Panc1 (cell line): ENCODE results near the gene NARF. TPM values are rescaled to one million over a fixed set of nuclear protein-coding genes. Genes with fewer than 3 reads are reported as not detected.

Source experiments
- ATAC-seq: fragments of 200-7000 bp; cut with Tn5 transposase; 2 replicates; pipeline ENCODE4 v1.9.1; 2020; ENCODE audit warnings: mild to moderate bottlenecking, moderate library complexity
- BruUV-seq: library from RNA; stranded (reverse); fragments of 400-500 nt; replicated peaks from 2 replicates; lab custom pipeline; 2021; lab: Mats Ljungman, UMichigan
- CTCF ChIA-PET: fragments of 300-600 bp; sonication (Branson Sonifier 250); formaldehyde crosslinking; loops from one replicate; lab custom pipeline; 2022; ENCODE audit warnings: antibody characterized with exemption; lab: Charles Lee
- POLR2A ChIA-PET: fragments of 300-600 bp; sonication (Branson Sonifier 250); formaldehyde crosslinking; loops from one replicate; lab custom pipeline; 2022; ENCODE audit warnings: antibody characterized with exemption; lab: Charles Lee
- DNase-seq: peaks from one replicate; pipeline ENCODE4 v3.0.0-alpha.2; 2010; ENCODE audit warnings: low read depth, low spot score
- H3K27ac ChIP-seq: 2 replicates; pipeline ENCODE4 v1.5.1; 2011; ENCODE audit warnings: mild to moderate bottlenecking, low read length, inconsistent platforms
- H3K27me3 ChIP-seq: fragments of 200-500 bp; sonication (Bioruptor generic); 2 replicates; pipeline ENCODE4 v1.6.0; 2014; ENCODE audit warnings: low read length, inconsistent platforms; ENCODE audit not compliant: control insufficient read depth, insufficient read depth
- H3K36me3 ChIP-seq: fragments of 200-500 bp; sonication (Bioruptor generic); 2 replicates; pipeline ENCODE4 v1.5.1; 2014; ENCODE audit warnings: inconsistent platforms, mild to moderate bottlenecking, low read length, moderate library complexity; ENCODE audit not compliant: control insufficient read depth, insufficient read depth
- H3K4me1 ChIP-seq: 2 replicates; pipeline ENCODE4 v1.5.1; 2011; ENCODE audit warnings: inconsistent platforms, mild to moderate bottlenecking, low read length, moderate library complexity; ENCODE audit not compliant: control insufficient read depth, insufficient read depth
- H3K4me3 ChIP-seq, 2 experiments: 2 replicates each; pipeline ENCODE4 v1.5.1; 2011 to 2012; ENCODE audit warnings: low read depth in 2 of 2, low read length in 2 of 2, mild to moderate bottlenecking in 2 of 2, inconsistent platforms in 1 of 2, moderate library complexity in 1 of 2
- H3K9me3 ChIP-seq: fragments of 200-500 bp; sonication (Bioruptor generic); 2 replicates; pipeline ENCODE4 v1.5.1; 2014; ENCODE audit warnings: low read depth, mild to moderate bottlenecking, inconsistent platforms, low read length, moderate library complexity; ENCODE audit not compliant: control insufficient read depth, insufficient read depth
- POLR2AphosphoS5 ChIP-seq: IDR thresholded peaks from 2 replicates; pipeline ENCODE4 v1.6.1; 2012; ENCODE audit warnings: mild to moderate bottlenecking, low read depth, low read length, moderate library complexity
- SIN3A ChIP-seq: IDR thresholded peaks from 2 replicates; pipeline ENCODE4 v1.6.1; 2012; ENCODE audit warnings: low read depth, mild to moderate bottlenecking, low read length, moderate library complexity, borderline replicate concordance; ENCODE audit not compliant: insufficient read depth
- TCF7L2 ChIP-seq: IDR thresholded peaks from 2 replicates; pipeline ENCODE4 v1.6.1; 2011; ENCODE audit warnings: mild to moderate bottlenecking, low read depth, low read length, inconsistent platforms
- in situ Hi-C: cut with HindIII; loops from 2 replicates; pipeline ENCODE4 v1.10.0; 2016; ENCODE audit warnings: low sequenced_read_pairs, low pct_unique_long_range_greater_than_20kb
- intact Hi-C: fragments of 100-400 bp; cut with micrococcal nuclease; formaldehyde crosslinking; loops from one replicate; pipeline ENCODE4 v1.10.0; 2022; ENCODE audit not compliant: unreplicated experiment
- total RNA-seq: library from RNA; stranded (reverse); gene quantifications from one replicate; pipeline ENCODE4 v1.2.1, GENCODE V29; 2021; ENCODE audit not compliant: unreplicated experiment
- TF ChIP-seq, protein P1 (sequence below), 2 experiments: IDR thresholded peaks; 2 replicates each; pipeline ENCODE4 v1.6.1; 2011 to 2012; ENCODE audit warnings: low read depth in 2 of 2, control low read depth in 1 of 2, low read length in 1 of 2, mild to moderate bottlenecking in 1 of 2, moderate library complexity in 1 of 2; ENCODE audit not compliant: insufficient read depth in 1 of 2
- TF ChIP-seq, protein P2 (sequence below): fragments of 450-650 bp; IDR thresholded peaks from 2 replicates; pipeline ENCODE4 v1.5.1; 2017; ENCODE audit warnings: mild to moderate bottlenecking

NARF gene
- total RNA-seq, 1 experiment from 2014 or later, result 60.9 TPM

DNA sequence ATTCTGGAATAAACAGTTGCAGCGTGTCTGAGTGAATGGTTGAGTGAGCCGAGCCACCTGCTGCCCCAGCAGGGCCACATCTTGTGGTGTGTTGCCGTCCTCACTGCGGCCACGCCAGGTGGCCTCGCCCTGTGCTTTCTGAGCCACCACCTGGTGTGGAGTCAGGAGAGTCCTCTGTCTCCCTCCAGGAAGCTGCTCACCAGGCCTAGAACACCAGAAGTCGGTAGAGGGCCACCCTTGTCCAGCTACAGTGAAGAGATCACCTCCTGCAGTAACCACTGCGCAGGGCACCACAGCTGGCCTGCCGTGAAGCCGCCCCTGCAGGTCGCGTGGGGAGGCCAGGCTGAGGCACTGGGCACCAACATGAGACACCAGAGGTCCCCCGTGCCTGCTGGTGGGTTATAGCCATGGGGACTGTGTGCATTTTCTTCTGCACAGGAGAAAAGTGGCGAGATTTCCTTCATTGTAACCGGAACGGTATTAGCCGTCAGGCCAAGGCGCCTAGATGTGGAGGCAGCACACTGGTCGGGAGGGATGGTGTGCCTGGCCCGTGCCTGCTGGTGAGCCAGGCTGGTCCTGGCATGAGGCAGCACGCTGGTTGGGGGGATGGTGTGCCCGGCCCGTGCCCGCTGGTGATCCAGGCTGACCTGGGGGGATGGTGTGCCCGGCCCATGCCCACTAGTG is 32.1 kb downstream of the NARF start (continued):
- TF ChIP-seq, protein P1, sequence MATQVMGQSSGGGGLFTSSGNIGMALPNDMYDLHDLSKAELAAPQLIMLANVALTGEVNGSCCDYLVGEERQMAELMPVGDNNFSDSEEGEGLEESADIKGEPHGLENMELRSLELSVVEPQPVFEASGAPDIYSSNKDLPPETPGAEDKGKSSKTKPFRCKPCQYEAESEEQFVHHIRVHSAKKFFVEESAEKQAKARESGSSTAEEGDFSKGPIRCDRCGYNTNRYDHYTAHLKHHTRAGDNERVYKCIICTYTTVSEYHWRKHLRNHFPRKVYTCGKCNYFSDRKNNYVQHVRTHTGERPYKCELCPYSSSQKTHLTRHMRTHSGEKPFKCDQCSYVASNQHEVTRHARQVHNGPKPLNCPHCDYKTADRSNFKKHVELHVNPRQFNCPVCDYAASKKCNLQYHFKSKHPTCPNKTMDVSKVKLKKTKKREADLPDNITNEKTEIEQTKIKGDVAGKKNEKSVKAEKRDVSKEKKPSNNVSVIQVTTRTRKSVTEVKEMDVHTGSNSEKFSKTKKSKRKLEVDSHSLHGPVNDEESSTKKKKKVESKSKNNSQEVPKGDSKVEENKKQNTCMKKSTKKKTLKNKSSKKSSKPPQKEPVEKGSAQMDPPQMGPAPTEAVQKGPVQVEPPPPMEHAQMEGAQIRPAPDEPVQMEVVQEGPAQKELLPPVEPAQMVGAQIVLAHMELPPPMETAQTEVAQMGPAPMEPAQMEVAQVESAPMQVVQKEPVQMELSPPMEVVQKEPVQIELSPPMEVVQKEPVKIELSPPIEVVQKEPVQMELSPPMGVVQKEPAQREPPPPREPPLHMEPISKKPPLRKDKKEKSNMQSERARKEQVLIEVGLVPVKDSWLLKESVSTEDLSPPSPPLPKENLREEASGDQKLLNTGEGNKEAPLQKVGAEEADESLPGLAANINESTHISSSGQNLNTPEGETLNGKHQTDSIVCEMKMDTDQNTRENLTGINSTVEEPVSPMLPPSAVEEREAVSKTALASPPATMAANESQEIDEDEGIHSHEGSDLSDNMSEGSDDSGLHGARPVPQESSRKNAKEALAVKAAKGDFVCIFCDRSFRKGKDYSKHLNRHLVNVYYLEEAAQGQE (IDR thresholded peaks at IDR 0.05; ENCODE audit: insufficient read depth in 1 of 2, low read depth in 2 of 2, low read length in 1 of 2), result no peak

DNA sequence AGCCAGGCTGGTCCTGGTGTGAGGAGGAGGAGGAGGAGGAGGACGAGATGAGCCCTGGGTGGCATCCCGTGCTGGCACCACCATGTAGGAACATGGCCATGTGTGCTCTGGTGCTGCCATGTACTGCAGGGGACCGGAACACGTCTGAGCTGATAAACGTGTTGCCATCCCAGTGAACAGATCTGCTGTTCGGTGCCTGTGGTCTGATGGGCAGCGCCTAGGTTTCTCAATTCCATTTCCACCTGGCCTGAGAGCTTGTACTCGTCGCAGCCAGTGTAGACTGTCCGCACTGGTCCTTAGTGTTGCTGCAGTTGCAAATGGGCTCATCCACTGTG is 32.6 kb downstream of the NARF start:
- H3K27me3 ChIP-seq, result no peaks in the 10 kb centered on the region
- ChIA-PET CTCF (no interaction called here), POLR2A (no interaction called here)
- BruUV-seq, result no TSS peak
- DNase-seq, result no peak
- H3K4me3 ChIP-seq, result no peak overlapping the region
- ATAC-seq, result no peak
- TF ChIP-seq TCF7L2 (no peak), POLR2AphosphoS5 (no peak), SIN3A (no peak)
- TF ChIP-seq, protein P1 (IDR thresholded peaks at IDR 0.05; ENCODE audit: insufficient read depth in 1 of 2, low read depth in 2 of 2, low read length in 1 of 2), result no peak
- TF ChIP-seq, protein P2, sequence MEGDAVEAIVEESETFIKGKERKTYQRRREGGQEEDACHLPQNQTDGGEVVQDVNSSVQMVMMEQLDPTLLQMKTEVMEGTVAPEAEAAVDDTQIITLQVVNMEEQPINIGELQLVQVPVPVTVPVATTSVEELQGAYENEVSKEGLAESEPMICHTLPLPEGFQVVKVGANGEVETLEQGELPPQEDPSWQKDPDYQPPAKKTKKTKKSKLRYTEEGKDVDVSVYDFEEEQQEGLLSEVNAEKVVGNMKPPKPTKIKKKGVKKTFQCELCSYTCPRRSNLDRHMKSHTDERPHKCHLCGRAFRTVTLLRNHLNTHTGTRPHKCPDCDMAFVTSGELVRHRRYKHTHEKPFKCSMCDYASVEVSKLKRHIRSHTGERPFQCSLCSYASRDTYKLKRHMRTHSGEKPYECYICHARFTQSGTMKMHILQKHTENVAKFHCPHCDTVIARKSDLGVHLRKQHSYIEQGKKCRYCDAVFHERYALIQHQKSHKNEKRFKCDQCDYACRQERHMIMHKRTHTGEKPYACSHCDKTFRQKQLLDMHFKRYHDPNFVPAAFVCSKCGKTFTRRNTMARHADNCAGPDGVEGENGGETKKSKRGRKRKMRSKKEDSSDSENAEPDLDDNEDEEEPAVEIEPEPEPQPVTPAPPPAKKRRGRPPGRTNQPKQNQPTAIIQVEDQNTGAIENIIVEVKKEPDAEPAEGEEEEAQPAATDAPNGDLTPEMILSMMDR, result no peak
- H3K27ac ChIP-seq, result no peak overlapping the region
- no peaks in the 10 kb centered on the region for H3K36me3 ChIP-seq
- intact Hi-C loops (no loop called here), in situ Hi-C loops (no loop called here)
- H3K9me3 ChIP-seq, result no peaks in the 10 kb centered on the region
- H3K4me1 ChIP-seq, result peaks cover 24% of the 10 kb centered on the region

DNA sequence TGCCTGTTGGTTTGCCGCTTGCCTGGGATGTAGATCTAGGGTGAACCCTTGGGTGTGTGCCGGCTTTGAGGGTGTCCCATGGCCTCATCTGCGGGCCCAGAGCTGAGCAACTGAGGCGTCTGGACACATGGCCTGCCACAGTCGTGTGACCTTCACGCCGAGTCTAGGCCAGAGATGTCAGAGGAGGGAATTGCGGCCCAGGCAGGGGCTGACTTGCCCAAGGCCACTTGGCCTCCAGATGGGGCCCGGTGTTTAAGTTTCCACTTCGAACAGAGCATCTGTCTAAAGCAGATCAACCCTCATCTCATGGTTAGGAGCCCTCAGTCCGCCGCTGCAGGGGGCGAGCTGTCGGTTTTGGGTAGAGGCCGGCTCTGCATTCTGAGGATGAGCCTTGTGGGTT is 33.0 kb downstream of the NARF start:
- in situ Hi-C loops, result no loop called here
- Histone ChIP-seq H3K27me3 (no peaks in the 10 kb centered on the region), H3K36me3 (no peaks in the 10 kb centered on the region), H3K9me3 (no peaks in the 10 kb centered on the region), H3K4me3 (no peak overlapping the region), H3K27ac (no peak overlapping the region; the same call in 1 of the 2 replicates), H3K4me1 (peaks cover 27% of the 10 kb centered on the region)
- POLR2A ChIA-PET, result no interaction called here
- ATAC-seq, result no peak
- intact Hi-C loops, result no loop called here
- DNase-seq, result no peak
- TF ChIP-seq TCF7L2, result no peak
- TF ChIP-seq SIN3A, result no peak
- no peak for TF ChIP-seq POLR2AphosphoS5
- TF ChIP-seq, protein P2, result no peak
- TF ChIP-seq, protein P1 (IDR thresholded peaks at IDR 0.05; ENCODE audit: insufficient read depth in 1 of 2, low read depth in 2 of 2, low read length in 1 of 2), result no peak
- CTCF ChIA-PET, result no interaction called here
- no TSS peak for BruUV-seq
